SKM-1 (cell line): ENCODE data around the gene NRXN2.

ENCODE experiments used
- DNase-seq: peaks from one replicate; lab custom pipeline; 2025; ENCODE audit not compliant: unreplicated experiment; lab: John Stamatoyannopoulos, UW

NRXN2 gene

GRCh38 chr11:64632237-64632636 lies 90.8 kb downstream of the NRXN2 start:
- DNase-seq = no peak

GRCh38 chr11:64631675-64632074 lies 91.3 kb downstream of the NRXN2 start:
- DNase-seq = no peak

- no peak for DNase-seq
These were observed 93.0 kb downstream of the NRXN2 start for GRCh38 chr11:64629796-64630562.

GRCh38 chr11:64629103-64629502 lies 93.9 kb downstream of the NRXN2 start:
- no peak for DNase-seq

- DNase-seq = no peak
These were observed 94.4 kb downstream of the NRXN2 start for GRCh38 chr11:64628596-64628995.

- DNase-seq = no peak
These were observed 95.6 kb downstream of the NRXN2 start for GRCh38 chr11:64627371-64627770.

- DNase-seq = no peak
These were observed 96.4 kb downstream of the NRXN2 start for GRCh38 chr11:64626637-64627036.

GRCh38 chr11:64624883-64625481 lies 98.0 kb downstream of the NRXN2 start:
- DNase-seq = peak; percentile 99

GRCh38 chr11:64622681-64623080 lies 100.3 kb downstream of the NRXN2 start:
- no peak for DNase-seq

GRCh38 chr11:64621283-64622019 lies 101.5 kb downstream of the NRXN2 start:
- DNase-seq = no peak

GRCh38 chr11:64620381-64620971 lies 102.5 kb downstream of the NRXN2 start:
- DNase-seq = no peak

GRCh38 chr11:64619811-64620380 lies 103.1 kb downstream of the NRXN2 start:
- DNase-seq = no peak

- DNase-seq = no peak
These were observed 103.8 kb downstream of the NRXN2 start for GRCh38 chr11:64619196-64619595.

GRCh38 chr11:64616817-64617216 lies 106.2 kb downstream of the NRXN2 start:
- DNase-seq = no peak

GRCh38 chr11:64614917-64615316 lies 108.1 kb downstream of the NRXN2 start:
- no peak for DNase-seq

- no peak for DNase-seq
These were observed 109.3 kb downstream of the NRXN2 start for GRCh38 chr11:64613648-64614047.

- DNase-seq = no peak
These were observed 110.9 kb downstream of the NRXN2 start for GRCh38 chr11:64611869-64612646.

- DNase-seq = no peak
These were observed 111.8 kb downstream of the NRXN2 start for GRCh38 chr11:64611176-64611575.

- DNase-seq = no peak
These were observed 112.4 kb downstream of the NRXN2 start for GRCh38 chr11:64610596-64610995.

- no peak for DNase-seq
These were observed 113.5 kb downstream of the NRXN2 start for GRCh38 chr11:64609436-64610047.
